ENCODE data around the gene INSL3. TPM values are rescaled to one million over a fixed set of nuclear protein-coding genes. Genes with fewer than 3 reads are reported as not detected.

INSL3 gene
- total RNA-seq, 2 donors from 2014 or later, result not detected

GRCh38 chr19:17855280-17856152, 34.2 kb upstream of the INSL3 start:
- H3K27ac ChIP-seq, result no peak overlapping the region
- TF ChIP-seq POLR2A (IDR thresholded peaks at IDR 0.05), result no peak
- TF ChIP-seq CTCF (IDR thresholded peaks at IDR 0.05), result peak; percentile 93 to 98 (median 95)
- 9 to 18% methylated on average over 13 to 29 of the region's 29 CpGs for WGBS, 2 donors
- ATAC-seq (peak; percentile 49), DNase-seq (peak; percentile 87 to 92 (median 90))
- no peaks in the 10 kb centered on the region for H3K27me3 ChIP-seq
- H3K4me3 ChIP-seq, result no peak overlapping the region
- no peaks in the 10 kb centered on the region for H3K36me3 ChIP-seq (replicated peaks in 1 of 2; ENCODE audit: insufficient read depth in 1 of 2, low read depth in 2 of 2)
- H3K4me1 ChIP-seq, result peaks cover 6% of the 10 kb centered on the region
- H3K9me3 ChIP-seq, result no peaks in the 10 kb centered on the region
- intact Hi-C loops (cut with DNase I), result loop anchor here (10.0 kb wide), 1 partner anchor 71 kb away; no protein-coding TSS in a partner anchor

GRCh38 chr19:17854061-17854460, 32.7 kb upstream of the INSL3 start:
- Histone ChIP-seq H3K36me3 (replicated peaks in 1 of 2; ENCODE audit: insufficient read depth in 1 of 2, low read depth in 2 of 2) (no peaks in the 10 kb centered on the region), H3K27me3 (no peaks in the 10 kb centered on the region), H3K27ac (no peak overlapping the region), H3K4me1 (peaks cover 2% of the 10 kb centered on the region), H3K9me3 (no peaks in the 10 kb centered on the region), H3K4me3 (no peak overlapping the region)
- DNase-seq (no peak), ATAC-seq (no peak)
- TF ChIP-seq POLR2A (IDR thresholded peaks at IDR 0.05) (no peak), CTCF (IDR thresholded peaks at IDR 0.05) (no peak)
- 59 to 69% methylated on average over 6 of the region's 6 CpGs for WGBS, 2 donors
- intact Hi-C loops (cut with DNase I), result loop anchor here (10.0 kb wide), 1 partner anchor 69 kb away; no protein-coding TSS in a partner anchor

- no peak for DNase-seq
- Histone ChIP-seq H3K4me1 (peaks cover 5% of the 10 kb centered on the region), H3K9me3 (no peaks in the 10 kb centered on the region), H3K27ac (peak overlapping the region in 2 of 4 donors; percentile 55 to 77), H3K36me3 (replicated peaks in 1 of 2; ENCODE audit: insufficient read depth in 1 of 2, low read depth in 2 of 2) (no peaks in the 10 kb centered on the region), H3K4me3 (no peak overlapping the region), H3K27me3 (no peaks in the 10 kb centered on the region)
- ATAC-seq, result peak; percentile 35
- TF ChIP-seq POLR2A (IDR thresholded peaks at IDR 0.05), result no peak
- TF ChIP-seq CTCF (IDR thresholded peaks at IDR 0.05), result no peak
- 68 to 69% methylated on average over 13 to 14 of the region's 14 CpGs for WGBS, 2 donors
- intact Hi-C loops (cut with DNase I), result loop anchor here (10.0 kb wide), 1 partner anchor 144 kb away; no protein-coding TSS in a partner anchor
Observed at GRCh38 chr19:17848595-17849292, 27.4 kb upstream of the INSL3 start.

- intact Hi-C loops (cut with DNase I), result loop anchor here (10.0 kb wide), 1 partner anchor 143 kb away; no protein-coding TSS in a partner anchor
- ATAC-seq (peak; percentile 39), DNase-seq (peak in 3 of 4 donors; percentile 29 to 50 (median 43))
- Histone ChIP-seq H3K36me3 (replicated peaks in 1 of 2; ENCODE audit: insufficient read depth in 1 of 2, low read depth in 2 of 2) (no peaks in the 10 kb centered on the region), H3K27ac (peak within 1 kb of the TSS in 3 of 4 donors; percentile 49 to 77 (median 55)), H3K4me1 (peaks cover 5% of the 10 kb centered on the region), H3K27me3 (no peaks in the 10 kb centered on the region), H3K9me3 (no peaks in the 10 kb centered on the region), H3K4me3 (no peak within 1 kb of the TSS)
- TF ChIP-seq POLR2A (IDR thresholded peaks at IDR 0.05) (peak in 1 of 3 donors; percentile 33), CTCF (IDR thresholded peaks at IDR 0.05) (no peak)
- WGBS, 2 donors, result 0 to 14% methylated on average over 2 to 40 of the region's 40 CpGs
Observed at GRCh38 chr19:17847538-17848366, 26.4 kb upstream of the INSL3 start, which contains the start of gene JAK3. JAK3 (minus strand) TSS chr19:17847982; CDS start chr19:17844417, 3,565 bp downstream.
